CD14-positive monocyte (primary cell): ENCODE data around the gene TBXAS1. TPM values are rescaled to one million over a fixed set of nuclear protein-coding genes. Genes with fewer than 3 reads are reported as not detected.

ENCODE experiments used
- DNase-seq, 3 donors: peaks; one replicate each; pipeline ENCODE4 v3.0.0-alpha.2; 2011 to 2022
- H2AFZ ChIP-seq: 2 replicates; pipeline ENCODE4 v1.6.0; 2012; ENCODE audit warnings: mild to moderate bottlenecking, low read depth, low read length, inconsistent platforms; ENCODE audit not compliant: insufficient read depth, poor library complexity, severe bottlenecking
- H3K27ac ChIP-seq, 2 donors: 1 replicate in 1 of 2; 2 replicates in 1 of 2; pipeline ENCODE4 v1.5.1; 2012 to 2013; ENCODE audit warnings: low read length in 2 of 2, control low read depth in 1 of 2, inconsistent platforms in 1 of 2, low read depth in 1 of 2, mild to moderate bottlenecking in 1 of 2
- H3K27me3 ChIP-seq, 2 donors: one replicate each; pipeline versions ENCODE4 v1.6.0 to v1.6.1; 2011 to 2013; ENCODE audit warnings: low read length in 2 of 2; ENCODE audit not compliant: control insufficient read depth in 2 of 2, insufficient read depth in 2 of 2
- H3K36me3 ChIP-seq, 2 donors: replicated peaks in 1 of 2; 1 replicate in 1 of 2; 2 replicates in 1 of 2; pipeline versions ENCODE4 v1.5.1 to v1.6.1; 2012 to 2013; ENCODE audit warnings: low read length in 2 of 2, control low read depth in 1 of 2, inconsistent platforms in 1 of 2, mild to moderate bottlenecking in 1 of 2; ENCODE audit not compliant: insufficient read depth in 2 of 2, control insufficient read depth in 1 of 2
- H3K4me1 ChIP-seq, 2 donors: 1 replicate in 1 of 2; 2 replicates in 1 of 2; pipeline versions ENCODE4 v1.5.1 to v1.6.1; 2012 to 2013; ENCODE audit warnings: low read length in 2 of 2, control low read depth in 1 of 2, inconsistent platforms in 1 of 2, mild to moderate bottlenecking in 1 of 2, moderate library complexity in 1 of 2; ENCODE audit not compliant: insufficient read depth in 2 of 2, control insufficient read depth in 1 of 2
- H3K4me2 ChIP-seq: replicated peaks from 2 replicates; pipeline ENCODE3; 2012; ENCODE audit warnings: low read length, moderate library complexity, mild to moderate bottlenecking; ENCODE audit not compliant: poor library complexity, severe bottlenecking; ENCODE audit errors: extremely low read depth
- H3K4me3 ChIP-seq, 3 experiments: fragments of 200-600 bp in 1 of 3; sonication (generic) in 1 of 3; replicated peaks in 1 of 3; 1 replicate in 2 of 3; 2 replicates in 1 of 3; pipeline ENCODE4 v1.5.1; 2011 to 2013; ENCODE audit warnings: low read length in 3 of 3, mild to moderate bottlenecking in 3 of 3, control low read depth in 2 of 3, low read depth in 2 of 3, inconsistent platforms in 1 of 3, moderate library complexity in 1 of 3
- H3K79me2 ChIP-seq: 2 replicates; pipeline ENCODE4 v1.6.0; 2012; ENCODE audit warnings: mild to moderate bottlenecking, control low read depth, inconsistent platforms, low read length, moderate library complexity; ENCODE audit not compliant: insufficient read depth
- H3K9ac ChIP-seq: 2 replicates; pipeline ENCODE4 v1.6.0; 2017; ENCODE audit warnings: low read length, mild to moderate bottlenecking; ENCODE audit not compliant: insufficient read depth, poor library complexity, severe bottlenecking
- H3K9me3 ChIP-seq, 2 donors: replicated peaks in 1 of 2; 1 replicate in 1 of 2; 2 replicates in 1 of 2; pipeline versions ENCODE4 v1.5.1 to v1.6.1; 2012 to 2013; ENCODE audit warnings: low read length in 2 of 2, control low read depth in 1 of 2; ENCODE audit not compliant: control insufficient read depth in 1 of 2, insufficient read depth in 1 of 2
- H4K20me1 ChIP-seq: 2 replicates; pipeline ENCODE4 v1.6.0; 2012; ENCODE audit warnings: mild to moderate bottlenecking, low read length, control low read depth, moderate library complexity; ENCODE audit not compliant: insufficient read depth
- H3K27ac Mint-ChIP-seq, 7 donors: one replicate each; pipeline ENCODE4 v1.8.0; 2020; ENCODE audit warnings: mild to moderate bottlenecking in 7 of 7, mixed read lengths in 7 of 7, moderate library complexity in 6 of 7, inconsistent platforms in 2 of 7
- H3K27me3 Mint-ChIP-seq, 3 donors: one replicate each; pipeline ENCODE4 v1.8.0; 2021 to 2022; ENCODE audit warnings: low read depth in 3 of 3, mild to moderate bottlenecking in 3 of 3, mixed read lengths in 3 of 3, moderate library complexity in 3 of 3, inconsistent platforms in 1 of 3
- H3K36me3 Mint-ChIP-seq, 2 donors: one replicate each; pipeline ENCODE4 v1.8.0; 2020; ENCODE audit warnings: mixed read lengths in 2 of 2, inconsistent platforms in 1 of 2, mild to moderate bottlenecking in 1 of 2
- H3K4me1 Mint-ChIP-seq: one replicate; pipeline ENCODE4 v1.8.0; 2020; ENCODE audit warnings: mild to moderate bottlenecking, mixed read lengths
- H3K4me3 Mint-ChIP-seq, 2 donors: one replicate each; pipeline ENCODE4 v1.8.0; 2020; ENCODE audit warnings: mild to moderate bottlenecking in 2 of 2, mixed read lengths in 2 of 2, moderate library complexity in 1 of 2
- H3K9me3 Mint-ChIP-seq, 7 donors: one replicate each; pipeline ENCODE4 v1.8.0; 2020 to 2022; ENCODE audit warnings: mixed read lengths in 7 of 7, mild to moderate bottlenecking in 6 of 7, moderate library complexity in 6 of 7, inconsistent platforms in 2 of 7
- WGBS: methylation state at CpG from one replicate; pipeline ENCODE4 v1.1.5; 2013; ENCODE audit warnings: missing lambda C conversion rate; ENCODE audit not compliant: insufficient coverage; 5-methylcytosine and 5-hydroxymethylcytosine counted together
- intact Hi-C, 2 donors: fragments of 100-400 bp; cut with micrococcal nuclease; formaldehyde crosslinking; loops; one replicate each; pipeline versions ENCODE4 v1.15.0 to v1.15.1; 2023
- polyA plus RNA-seq, 3 donors: library from polyadenylated mRNA; depleted of rRNA in 1 of 3; unstranded in 2 of 3; stranded (reverse) in 1 of 3; fragments of 300-500 nt in 2 of 3; fragments of >200 nt in 1 of 3; fragmentation: Illumina TruSeq in 2 of 3; gene quantifications; 1 replicate in 2 of 3; 2 replicates in 1 of 3; pipeline ENCODE4 v1.2.3, GENCODE V29; 2012 to 2021
- TF ChIP-seq, protein P1 (sequence below): fragments of 200-600 bp; IDR thresholded peaks from one replicate; pipeline ENCODE4 v1.8.0; 2022; ENCODE audit warnings: antibody characterized with exemption, mild to moderate bottlenecking

Gene TBXAS1
- polyA plus RNA-seq, 3 donors: 289 to 335 (median 298) TPM

DNA sequence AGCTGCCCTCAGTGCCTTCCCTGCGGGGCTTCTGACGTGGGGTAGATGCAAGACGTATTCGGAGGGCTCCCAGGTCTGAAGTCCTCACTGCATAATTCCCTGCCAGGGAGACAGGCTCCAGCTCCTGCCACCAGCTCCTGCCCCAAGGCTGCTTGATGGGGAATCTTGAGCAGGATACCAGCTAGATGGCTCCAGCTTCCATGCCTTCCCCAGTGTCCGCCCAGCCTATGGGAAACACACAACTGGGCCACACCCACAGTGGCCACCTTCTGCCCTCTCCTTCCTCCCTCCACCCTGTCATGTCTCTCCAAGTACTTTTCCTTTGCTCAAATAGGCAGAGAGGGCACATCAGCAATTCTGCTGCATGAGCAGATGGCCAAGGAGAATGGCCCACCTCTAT is 137.9 kb downstream of the TBXAS1 start:
- H3K4me3 ChIP-seq: no peak overlapping the region
- no peak overlapping the region for H2AFZ ChIP-seq
- Mint-ChIP-seq H3K27me3 (peaks cover 0 to 2% (median 0%) of the 10 kb centered on the region in 3 donors), H3K4me1 (no peaks in the 10 kb centered on the region), H3K36me3 (peaks cover 84 to 98% of the 10 kb centered on the region in 2 donors), H3K27ac (no peak overlapping the region), H3K4me3 (no peak overlapping the region), H3K9me3 (no peaks in the 10 kb centered on the region)
- peaks cover 92 to 100% of the 10 kb centered on the region in 2 donors for H3K36me3 ChIP-seq
- no peak overlapping the region for H3K9ac ChIP-seq
- no peak overlapping the region for H3K4me2 ChIP-seq
- H3K79me2 ChIP-seq: no peaks in the 10 kb centered on the region
- no peaks in the 10 kb centered on the region for H3K9me3 ChIP-seq
- no peaks in the 10 kb centered on the region for H3K4me1 ChIP-seq
- intact Hi-C loops: no loop called here
- TF ChIP-seq, protein P1, sequence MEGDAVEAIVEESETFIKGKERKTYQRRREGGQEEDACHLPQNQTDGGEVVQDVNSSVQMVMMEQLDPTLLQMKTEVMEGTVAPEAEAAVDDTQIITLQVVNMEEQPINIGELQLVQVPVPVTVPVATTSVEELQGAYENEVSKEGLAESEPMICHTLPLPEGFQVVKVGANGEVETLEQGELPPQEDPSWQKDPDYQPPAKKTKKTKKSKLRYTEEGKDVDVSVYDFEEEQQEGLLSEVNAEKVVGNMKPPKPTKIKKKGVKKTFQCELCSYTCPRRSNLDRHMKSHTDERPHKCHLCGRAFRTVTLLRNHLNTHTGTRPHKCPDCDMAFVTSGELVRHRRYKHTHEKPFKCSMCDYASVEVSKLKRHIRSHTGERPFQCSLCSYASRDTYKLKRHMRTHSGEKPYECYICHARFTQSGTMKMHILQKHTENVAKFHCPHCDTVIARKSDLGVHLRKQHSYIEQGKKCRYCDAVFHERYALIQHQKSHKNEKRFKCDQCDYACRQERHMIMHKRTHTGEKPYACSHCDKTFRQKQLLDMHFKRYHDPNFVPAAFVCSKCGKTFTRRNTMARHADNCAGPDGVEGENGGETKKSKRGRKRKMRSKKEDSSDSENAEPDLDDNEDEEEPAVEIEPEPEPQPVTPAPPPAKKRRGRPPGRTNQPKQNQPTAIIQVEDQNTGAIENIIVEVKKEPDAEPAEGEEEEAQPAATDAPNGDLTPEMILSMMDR: no peak
- no peaks in the 10 kb centered on the region for H3K27me3 ChIP-seq
- WGBS: 100% methylated on average over 1 of the region's 5 CpGs
- H3K27ac ChIP-seq: no peak overlapping the region
- no peak for DNase-seq
- H4K20me1 ChIP-seq: peaks cover 100% of the 10 kb centered on the region

DNA sequence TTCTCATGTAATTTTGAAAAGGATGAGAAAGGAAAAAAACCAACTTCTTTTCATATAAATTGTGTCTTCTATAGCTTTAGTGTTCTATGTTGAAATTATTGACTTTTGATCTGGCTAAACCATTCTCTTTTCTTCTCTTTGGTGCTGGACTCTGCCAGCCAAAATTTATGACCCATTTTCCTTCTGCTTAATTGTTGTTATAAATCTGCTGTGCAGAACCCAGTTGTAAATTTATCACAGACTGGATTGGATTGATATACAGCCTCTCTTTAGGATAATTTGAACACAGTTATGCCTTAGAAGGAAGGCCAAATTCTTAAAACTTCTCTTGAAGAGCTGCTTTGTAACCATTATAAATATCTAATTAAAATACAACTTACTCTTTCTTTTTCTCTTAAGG is 139.9 kb downstream of the TBXAS1 start:
- intact Hi-C loops: no loop called here
- Histone ChIP-seq H3K4me3 (no peak overlapping the region), H2AFZ (no peak overlapping the region), H4K20me1 (peaks cover 100% of the 10 kb centered on the region), H3K9ac (no peak overlapping the region), H3K79me2 (no peaks in the 10 kb centered on the region), H3K4me1 (no peaks in the 10 kb centered on the region), H3K4me2 (no peak overlapping the region), H3K36me3 (peaks cover 91 to 100% of the 10 kb centered on the region in 2 donors), H3K27me3 (no peaks in the 10 kb centered on the region), H3K9me3 (no peaks in the 10 kb centered on the region), H3K27ac (no peak overlapping the region)
- H3K4me1 Mint-ChIP-seq: no peaks in the 10 kb centered on the region
- no peaks in the 10 kb centered on the region for H3K27me3 Mint-ChIP-seq
- H3K27ac Mint-ChIP-seq: no peak overlapping the region
- no peaks in the 10 kb centered on the region for H3K9me3 Mint-ChIP-seq
- H3K36me3 Mint-ChIP-seq: peaks cover 84 to 98% of the 10 kb centered on the region in 2 donors
- DNase-seq: no peak
- TF ChIP-seq, protein P1: no peak
- no peak overlapping the region for H3K4me3 Mint-ChIP-seq
